Measurements from ENCODE around the gene CXCR6.

CXCR6 gene

DNA sequence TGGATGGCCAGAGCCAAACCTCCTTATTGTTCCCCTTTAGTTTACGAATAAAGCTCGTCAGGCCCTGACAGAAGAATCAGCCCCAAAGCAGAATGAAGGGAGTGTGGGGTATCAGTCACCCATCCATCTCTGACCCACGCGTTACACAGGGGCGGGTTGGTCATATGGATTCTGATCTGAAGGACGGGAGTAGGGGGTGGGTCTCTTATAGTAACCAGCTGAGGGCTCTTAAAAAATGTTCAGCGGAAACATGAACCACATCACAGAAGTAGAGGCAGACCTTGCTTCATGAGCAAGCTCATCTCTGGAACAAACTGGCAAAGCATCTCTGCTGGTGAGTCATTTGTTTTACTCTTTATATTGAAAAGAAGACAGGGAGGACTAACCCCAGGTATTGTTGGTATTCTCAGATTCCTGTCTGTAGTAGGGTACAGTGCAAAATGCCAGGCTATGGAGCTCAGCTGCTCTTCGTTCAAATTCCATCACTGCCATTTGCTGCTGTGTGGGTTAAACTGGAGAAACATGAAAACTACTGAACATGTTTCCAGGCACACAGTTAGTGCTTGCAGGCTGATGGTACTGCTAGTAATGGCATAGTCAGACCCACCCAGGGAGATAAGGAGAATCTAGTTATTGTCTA is at the start of gene CXCR6:
TSS of gene CXCR6 (plus strand) at position 258 of the 640 bp plus-strand sequence. CDS start 3,018 bp downstream, outside the sequence.
- DNase-seq, result no peak

DNA sequence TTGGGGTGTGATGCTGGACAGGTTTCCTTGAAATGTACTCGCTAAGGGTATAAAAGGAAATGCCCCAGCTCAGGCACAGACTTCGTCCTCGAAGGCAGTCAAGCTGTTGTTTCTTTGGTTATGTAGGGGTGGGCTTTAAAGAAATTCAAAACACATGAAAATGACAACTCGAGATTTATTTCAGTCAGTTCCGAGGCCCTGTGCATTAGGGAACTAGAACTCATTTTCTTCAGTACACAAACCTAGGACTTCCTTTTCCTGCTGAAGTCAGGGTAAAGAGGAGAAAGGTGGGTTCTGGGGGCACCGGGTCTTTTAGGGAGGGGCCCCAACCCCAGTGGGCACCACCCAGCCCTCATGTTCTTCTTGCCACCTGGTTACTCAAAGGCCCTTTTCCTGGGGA is 49.2 kb upstream of the CXCR6 start:
- DNase-seq, result no peak

- no peak for DNase-seq
These were observed 47.4 kb upstream of the CXCR6 start for GRCh38 chr3:45895686-45896468.

GRCh38 chr3:45896956-45897355 is 46.3 kb upstream of the CXCR6 start:
- DNase-seq, result no peak

GRCh38 chr3:45904931-45905330 is 38.3 kb upstream of the CXCR6 start:
- DNase-seq, result no peak

GRCh38 chr3:45905755-45906154 is 37.5 kb upstream of the CXCR6 start:
- DNase-seq, result no peak

DNA sequence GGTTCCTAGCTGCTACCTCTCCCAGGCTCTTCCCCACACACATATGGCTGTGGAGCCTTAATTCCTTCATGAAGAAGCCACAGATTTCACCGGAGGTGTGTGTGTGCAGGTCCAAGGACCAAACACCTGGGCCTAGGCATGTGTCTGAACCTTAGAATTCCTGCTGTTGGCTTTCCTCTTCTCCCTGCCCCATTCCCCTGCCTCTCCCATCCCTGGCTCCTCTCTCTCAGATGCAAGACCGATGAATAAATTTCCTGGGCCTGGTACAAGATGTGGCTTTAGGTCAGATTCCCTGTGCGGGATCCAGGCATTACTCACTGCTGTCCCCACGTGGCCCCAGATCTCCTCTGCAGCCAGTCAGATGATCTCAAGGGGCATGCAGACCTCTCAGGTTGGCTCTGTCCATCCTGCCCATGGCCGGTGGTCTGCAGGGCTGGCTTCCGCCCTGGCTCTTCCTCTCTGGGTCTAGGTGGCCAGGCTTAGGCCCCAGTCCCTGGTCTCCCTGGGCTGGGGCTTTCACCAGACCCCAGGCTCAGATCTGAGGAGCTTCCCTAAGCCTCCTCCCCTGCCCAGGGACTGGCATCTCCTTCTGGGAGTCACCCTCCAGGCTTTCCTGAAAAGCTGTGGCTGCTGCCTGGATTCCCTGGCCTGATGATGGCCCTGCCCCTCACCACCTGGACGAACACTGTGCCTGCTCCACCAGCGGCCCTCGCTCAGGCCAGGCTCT is 36.4 kb upstream of the CXCR6 start:
- DNase-seq, result no peak

- DNase-seq, result no peak
These were observed 35.2 kb upstream of the CXCR6 start for GRCh38 chr3:45907769-45908705.

GRCh38 chr3:45908761-45909160 is 34.5 kb upstream of the CXCR6 start:
- no peak for DNase-seq

GRCh38 chr3:45909542-45909941 is 33.7 kb upstream of the CXCR6 start:
- DNase-seq, result no peak

- no peak for DNase-seq
These were observed 32.4 kb upstream of the CXCR6 start for GRCh38 chr3:45910892-45911291.

GRCh38 chr3:45911511-45912226 is 31.6 kb upstream of the CXCR6 start:
- DNase-seq, result no peak

DNA sequence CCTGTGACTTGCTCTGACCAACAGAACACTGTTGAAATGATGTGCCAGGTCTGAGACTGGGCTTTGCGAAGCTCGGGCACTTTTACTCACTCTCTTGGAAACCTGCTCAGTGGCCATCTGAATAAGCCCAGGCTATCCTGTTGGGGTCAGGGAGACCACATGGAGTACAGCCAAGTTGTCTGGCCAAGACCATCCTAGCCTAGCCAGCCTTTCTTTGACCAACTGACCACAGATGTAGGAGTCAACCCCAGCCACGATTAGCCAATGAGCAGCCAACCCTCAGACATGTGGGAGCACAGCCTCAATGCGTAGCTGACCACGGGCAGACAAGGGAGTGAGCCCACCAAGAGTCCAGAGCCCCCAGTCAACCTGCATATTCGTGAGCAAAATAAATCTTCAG is 30.8 kb upstream of the CXCR6 start:
- DNase-seq, result no peak

DNA sequence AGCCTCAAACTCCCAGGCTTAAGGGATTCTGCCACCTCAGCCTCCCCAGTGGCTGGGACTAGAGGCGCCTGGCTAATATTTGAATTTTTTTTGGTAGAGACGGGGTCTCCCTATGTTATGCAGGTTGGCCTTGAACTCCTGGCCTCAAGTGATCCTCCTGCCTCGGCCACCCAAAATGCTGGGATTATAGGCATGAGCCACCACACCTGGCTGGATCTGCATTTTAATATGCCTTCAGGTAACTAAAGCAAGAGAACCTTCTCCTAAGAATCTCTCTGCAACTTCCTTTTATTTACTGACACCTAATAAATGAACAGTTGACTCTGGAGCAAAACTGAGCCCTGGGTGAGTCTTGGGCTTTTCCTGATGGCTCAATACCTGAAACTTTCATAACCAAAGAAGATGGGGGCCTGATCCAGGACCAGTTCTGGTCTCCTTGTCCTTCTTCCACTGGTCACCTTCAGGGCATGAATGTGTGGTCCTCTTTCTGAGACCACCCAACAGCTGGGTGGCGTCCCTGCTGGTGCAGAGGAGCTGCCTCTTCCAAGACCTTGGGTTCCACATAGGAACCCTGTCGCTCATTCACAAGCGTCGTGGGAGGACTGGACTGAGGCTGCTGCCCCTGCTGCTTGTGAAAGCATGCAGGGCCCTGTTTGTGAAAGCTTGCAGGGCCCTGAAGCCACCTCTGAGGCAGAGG is 28.8 kb upstream of the CXCR6 start:
- DNase-seq, result no peak

DNA sequence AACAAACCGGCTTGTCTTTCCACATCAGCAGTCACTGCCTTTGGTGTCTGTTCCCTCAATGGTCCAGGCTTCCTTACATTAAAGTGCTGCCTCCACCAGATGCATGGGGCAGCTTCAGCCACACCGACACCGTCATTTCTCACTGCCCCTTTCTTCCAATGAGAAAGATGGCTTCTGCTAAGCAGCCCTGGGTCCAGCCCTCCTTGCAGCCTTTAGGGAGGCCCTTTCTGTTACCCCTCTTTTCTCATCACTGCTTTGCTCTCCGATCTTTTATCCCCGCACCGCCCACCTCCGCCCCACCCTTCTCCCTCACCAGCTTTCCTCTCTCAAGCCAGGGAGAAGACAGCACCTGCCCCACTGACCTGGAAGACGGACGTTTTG is 28.2 kb upstream of the CXCR6 start:
- no peak for DNase-seq

DNA sequence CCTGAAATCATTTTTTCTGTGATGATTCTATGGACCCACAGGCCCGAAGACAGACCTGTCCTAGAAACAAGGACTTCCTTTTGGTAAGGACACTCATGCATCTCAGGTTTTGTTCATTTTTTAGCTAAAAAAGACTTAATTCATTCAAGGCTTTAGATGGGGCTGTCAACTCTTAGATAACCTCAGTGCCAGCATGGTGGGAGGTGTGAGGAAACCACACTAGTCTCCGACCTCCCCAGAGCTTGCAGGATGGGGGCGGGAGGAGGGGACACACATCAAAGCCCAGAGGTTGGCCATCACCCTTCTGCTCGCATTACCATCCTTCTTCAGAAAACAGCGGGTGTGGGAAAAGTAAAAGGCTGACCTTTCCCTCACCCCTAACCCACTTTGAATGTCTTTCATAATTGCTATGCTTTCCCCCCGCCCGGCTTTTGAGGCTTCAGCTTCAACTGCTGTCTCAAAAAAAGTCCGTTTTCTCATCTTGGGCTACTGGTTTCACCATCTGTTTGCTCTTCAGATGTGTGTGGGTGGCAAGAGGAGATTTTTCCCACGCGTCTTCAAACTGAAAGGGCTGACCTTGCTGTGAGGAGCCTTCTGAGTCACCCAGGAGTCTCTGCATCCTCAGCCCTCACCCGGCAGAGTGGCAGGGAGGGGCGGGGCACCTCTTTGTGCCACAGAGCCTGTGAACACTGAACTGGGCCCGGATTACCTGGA is 27.6 kb upstream of the CXCR6 start:
- peak; percentile 85 for DNase-seq

GRCh38 chr3:45917146-45917898 is 25.9 kb upstream of the CXCR6 start:
- DNase-seq, result no peak

DNA sequence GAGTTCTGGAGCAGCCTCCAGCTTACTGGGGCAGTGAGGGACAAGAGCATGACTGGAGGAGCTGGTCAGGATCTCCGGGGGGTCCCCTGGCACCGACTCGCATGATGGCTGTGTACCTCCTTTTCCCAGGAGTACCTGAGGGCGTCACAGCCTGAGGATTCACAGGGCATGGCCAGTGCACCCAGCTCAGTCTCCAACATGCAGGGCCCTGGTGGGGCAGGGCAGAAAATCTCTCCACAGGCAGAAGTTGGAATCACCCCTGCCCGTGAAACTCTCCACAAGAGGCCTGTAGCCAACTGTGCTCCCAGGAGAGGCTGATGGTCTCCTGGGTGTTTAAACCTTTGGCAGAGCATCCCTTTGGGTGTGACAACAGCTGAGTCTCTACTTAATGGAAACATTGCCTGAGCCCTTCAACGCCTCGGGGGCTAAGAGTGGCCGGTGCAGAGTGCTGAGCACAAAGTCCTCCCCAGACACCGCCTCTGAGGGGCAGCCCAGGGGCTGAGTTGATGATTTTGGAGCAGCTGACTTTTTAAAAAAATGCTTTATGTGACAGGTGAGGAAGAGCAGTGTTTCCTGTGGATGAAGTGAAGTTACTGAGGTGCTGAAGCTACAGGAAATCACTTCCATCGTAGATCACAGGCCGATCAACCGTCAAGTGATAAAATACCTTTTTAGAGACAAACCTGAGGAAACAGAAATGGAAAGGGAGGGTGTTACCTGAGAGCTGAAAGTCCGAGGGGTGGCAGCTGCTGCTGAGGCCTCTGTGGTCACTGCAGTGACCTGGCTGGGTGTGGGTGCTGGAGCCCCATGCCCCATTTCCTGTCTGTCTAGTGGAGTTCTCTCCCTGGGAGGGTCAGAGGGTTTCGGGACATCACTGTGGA is 21.9 kb upstream of the CXCR6 start:
- no peak for DNase-seq

GRCh38 chr3:45922039-45922326 is 21.3 kb upstream of the CXCR6 start:
- DNase-seq, result no peak

Data from activated CD8-positive, alpha-beta memory T cell treated with anti-CD3 and anti-CD28 coated beads, Interleukin-2, amount 50 U/mL, for 48 hours (primary cell).